Mesendoderm (in vitro differentiated cells): ENCODE data around the gene AKNA.

Source experiments
- DNase-seq: peaks from one replicate; pipeline ENCODE4 v3.0.0; 2013
- H2AK5ac ChIP-seq: 2 replicates; pipeline ENCODE4 v1.6.1; 2013; ENCODE audit warnings: low read length, inconsistent platforms
- H2BK120ac ChIP-seq: 2 replicates; pipeline ENCODE4 v1.6.1; 2013; ENCODE audit warnings: low read depth, mild to moderate bottlenecking, low read length, moderate library complexity, mixed read lengths
- H2BK15ac ChIP-seq: replicated peaks from 2 replicates; pipeline ENCODE4 v1.6.1; 2013; ENCODE audit warnings: low read depth, mild to moderate bottlenecking, moderate library complexity
- H2BK5ac ChIP-seq: 2 replicates; pipeline ENCODE4 v1.6.1; 2013; ENCODE audit warnings: low read length, inconsistent platforms
- H3K18ac ChIP-seq: 2 replicates; pipeline ENCODE4 v1.6.1; 2013; ENCODE audit warnings: mild to moderate bottlenecking, low read length, mixed read lengths
- H3K23ac ChIP-seq: one replicate; pipeline ENCODE4 v1.6.1; 2013; ENCODE audit warnings: low read length
- H3K27ac ChIP-seq: 2 replicates; pipeline ENCODE4 v1.5.1; 2013; ENCODE audit warnings: low read depth, mild to moderate bottlenecking, inconsistent platforms, low read length, moderate library complexity
- H3K27me3 ChIP-seq: 2 replicates; pipeline ENCODE4 v1.6.1; 2013; ENCODE audit warnings: low read length, control low read depth, mild to moderate bottlenecking, inconsistent platforms; ENCODE audit not compliant: insufficient read depth, poor library complexity
- H3K36me3 ChIP-seq: 2 replicates; pipeline ENCODE4 v1.6.1; 2013; ENCODE audit warnings: low read length, inconsistent platforms; ENCODE audit not compliant: control insufficient read depth, insufficient read depth
- H3K4ac ChIP-seq: one replicate; pipeline ENCODE4 v1.6.1; 2013; ENCODE audit warnings: low read depth, mild to moderate bottlenecking, low read length, moderate library complexity
- H3K4me1 ChIP-seq: 2 replicates; pipeline ENCODE4 v1.6.1; 2013; ENCODE audit warnings: low read depth, low read length, inconsistent platforms; ENCODE audit not compliant: control insufficient read depth
- H3K4me2 ChIP-seq: 2 replicates; pipeline ENCODE4 v1.6.1; 2013; ENCODE audit warnings: low read length
- H3K4me3 ChIP-seq: 2 replicates; pipeline ENCODE4 v1.5.1; 2013; ENCODE audit warnings: mild to moderate bottlenecking, low read length
- H3K56ac ChIP-seq: one replicate; pipeline ENCODE4 v1.6.1; 2013; ENCODE audit warnings: low read length
- H3K79me1 ChIP-seq: 2 replicates; pipeline ENCODE4 v1.6.1; 2013; ENCODE audit warnings: low read length, inconsistent platforms
- H3K79me2 ChIP-seq: 2 replicates; pipeline ENCODE4 v1.6.1; 2013; ENCODE audit warnings: mild to moderate bottlenecking, low read length; ENCODE audit not compliant: control insufficient read depth, insufficient read depth
- H3K9ac ChIP-seq: 2 replicates; pipeline ENCODE4 v1.6.1; 2013; ENCODE audit warnings: low read length, inconsistent platforms
- H4K5ac ChIP-seq: one replicate; pipeline ENCODE4 v1.6.1; 2013; ENCODE audit warnings: low read length
- H4K8ac ChIP-seq: one replicate; pipeline ENCODE4 v1.6.1; 2013; ENCODE audit warnings: low read depth, mild to moderate bottlenecking, control low read depth, low read length, moderate library complexity
- WGBS: extraction: QIAGEN DNeasy Blood & Tissue Kit; methylation state at CpG from one replicate; pipeline ENCODE4 v1.1.7; 2013; ENCODE audit warnings: low lambda C conversion rate, missing lambda C conversion rate; ENCODE audit not compliant: insufficient coverage; ENCODE audit errors: extremely low coverage; 5-methylcytosine and 5-hydroxymethylcytosine counted together

The AKNA gene

GRCh38 chr9:114313186-114313585 is 74.6 kb downstream of the AKNA start:
- no peak overlapping the region for H3K4me2 ChIP-seq
- no CpG with 5 or more reads among the region's 8 CpGs for WGBS
- no peak overlapping the region for H2AK5ac ChIP-seq

DNA sequence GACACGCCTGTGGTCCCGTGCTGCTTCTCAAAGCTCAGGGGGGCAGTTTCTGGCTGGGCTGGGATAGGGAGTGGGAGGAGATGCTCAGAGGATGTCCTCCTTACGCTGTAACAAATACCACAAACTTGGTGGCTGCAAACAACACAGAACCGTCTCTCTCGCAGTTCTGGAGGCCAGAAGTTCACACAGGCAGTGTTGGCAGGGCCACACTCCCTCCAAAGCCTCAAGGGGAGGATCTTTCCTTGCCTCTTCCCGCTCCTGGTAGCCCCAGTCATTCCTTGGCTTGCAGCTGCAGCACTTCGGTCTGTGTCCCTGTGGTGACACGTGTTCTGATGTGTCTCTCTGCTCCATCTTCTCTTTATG is 75.3 kb downstream of the AKNA start:
- no peak overlapping the region for H2AK5ac ChIP-seq
- H3K27me3 ChIP-seq: no peaks in the 10 kb centered on the region
- no peaks in the 10 kb centered on the region for H3K79me1 ChIP-seq
- H4K8ac ChIP-seq: no peak overlapping the region
- H3K4me1 ChIP-seq: no peaks in the 10 kb centered on the region
- H2BK120ac ChIP-seq: no peak overlapping the region
- no peak overlapping the region for H2BK15ac ChIP-seq
- H3K36me3 ChIP-seq: no peaks in the 10 kb centered on the region
- H2BK5ac ChIP-seq: no peak overlapping the region
- no peak overlapping the region for H3K23ac ChIP-seq
- no peaks in the 10 kb centered on the region for H3K79me2 ChIP-seq
- H3K4me3 ChIP-seq: no peak overlapping the region
- no peak overlapping the region for H3K18ac ChIP-seq
- WGBS: no CpG with 5 or more reads among the region's 8 CpGs
- H3K27ac ChIP-seq: no peak overlapping the region
- H3K4ac ChIP-seq: no peak overlapping the region
- H3K4me2 ChIP-seq: no peak overlapping the region
- DNase-seq: no peak
- H4K5ac ChIP-seq: no peak overlapping the region
- H3K9ac ChIP-seq: no peak overlapping the region
- no peak overlapping the region for H3K56ac ChIP-seq

More at GRCh38 chr9:114313186-114313585, 74.6 kb downstream of the AKNA start:
- Histone ChIP-seq H3K79me1 (no peaks in the 10 kb centered on the region), H3K9ac (no peak overlapping the region), H3K4ac (no peak overlapping the region), H3K79me2 (no peaks in the 10 kb centered on the region), H3K4me1 (no peaks in the 10 kb centered on the region), H3K4me3 (no peak overlapping the region), H4K5ac (no peak overlapping the region), H2BK120ac (no peak overlapping the region), H4K8ac (no peak overlapping the region), H3K27me3 (no peaks in the 10 kb centered on the region), H3K23ac (no peak overlapping the region), H3K36me3 (no peaks in the 10 kb centered on the region), H3K27ac (no peak overlapping the region), H3K56ac (no peak overlapping the region), H3K18ac (no peak overlapping the region), H2BK5ac (no peak overlapping the region), H2BK15ac (no peak overlapping the region)
- DNase-seq: no peak

GRCh38 chr9:114311571-114312512 is 75.9 kb downstream of the AKNA start:
- H3K4ac ChIP-seq: no peak overlapping the region
- H2BK5ac ChIP-seq: no peak overlapping the region
- no peaks in the 10 kb centered on the region for H3K79me1 ChIP-seq
- no peak for DNase-seq
- H2BK15ac ChIP-seq: no peak overlapping the region
- no peak overlapping the region for H3K23ac ChIP-seq
- H3K27me3 ChIP-seq: no peaks in the 10 kb centered on the region
- no CpG with 5 or more reads among the region's 28 CpGs for WGBS
- no peak overlapping the region for H3K18ac ChIP-seq
- no peak overlapping the region for H2BK120ac ChIP-seq
- H3K9ac ChIP-seq: no peak overlapping the region
- no peak overlapping the region for H2AK5ac ChIP-seq
- no peaks in the 10 kb centered on the region for H3K4me1 ChIP-seq
- no peak overlapping the region for H3K4me2 ChIP-seq
- H3K36me3 ChIP-seq: no peaks in the 10 kb centered on the region
- no peaks in the 10 kb centered on the region for H3K79me2 ChIP-seq
- H3K27ac ChIP-seq: no peak overlapping the region
- no peak overlapping the region for H4K5ac ChIP-seq
- H4K8ac ChIP-seq: no peak overlapping the region
- no peak overlapping the region for H3K4me3 ChIP-seq
- H3K56ac ChIP-seq: no peak overlapping the region

DNA sequence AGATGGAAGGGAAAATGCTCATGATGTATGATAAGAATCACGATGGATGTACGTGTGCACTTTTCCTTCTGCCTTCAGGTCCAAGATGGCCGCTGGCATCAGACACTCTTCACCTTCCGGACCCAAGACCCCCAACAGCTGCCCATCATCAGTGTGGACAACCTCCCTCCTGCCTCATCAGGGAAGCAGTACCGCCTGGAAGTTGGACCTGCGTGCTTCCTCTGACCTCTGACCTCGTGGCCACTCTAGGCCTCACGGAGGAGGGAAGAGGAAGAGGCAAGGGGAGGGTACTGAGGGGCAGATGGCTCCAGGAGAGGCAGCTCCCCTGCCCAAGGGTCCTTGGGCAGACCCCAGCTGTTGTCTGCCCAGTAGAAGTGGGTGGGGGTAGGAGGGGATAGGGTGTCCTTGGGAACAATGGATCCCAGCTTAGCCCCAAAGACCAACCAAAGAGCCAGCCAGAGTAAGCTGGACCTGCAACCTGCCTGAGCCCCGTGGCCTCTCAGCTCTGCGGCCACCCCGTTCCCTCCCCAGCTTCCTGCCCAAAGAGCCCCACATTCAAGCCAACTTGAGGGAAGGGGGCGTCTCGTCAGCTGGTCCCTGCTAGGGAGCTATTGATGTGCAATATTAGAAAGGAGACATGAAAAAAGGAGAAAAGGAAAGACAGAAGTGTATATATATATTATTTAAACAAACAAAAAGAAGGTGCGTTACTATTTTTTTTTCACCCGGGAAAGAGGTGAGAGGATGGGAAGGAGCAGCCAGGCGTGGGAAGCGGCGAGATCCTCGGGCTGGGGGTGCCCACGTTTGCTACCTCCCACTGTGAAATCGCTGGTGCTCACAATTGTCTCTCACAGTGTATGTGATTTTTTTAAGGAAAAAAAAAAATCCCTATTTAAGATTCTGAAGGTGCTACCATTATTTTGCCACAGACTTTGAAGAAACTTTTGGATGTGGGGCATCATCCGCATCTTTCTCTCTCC is 77.0 kb downstream of the AKNA start:
- Histone ChIP-seq H3K79me1 (no peaks in the 10 kb centered on the region), H2BK15ac (no peak overlapping the region), H3K36me3 (no peaks in the 10 kb centered on the region), H3K56ac (no peak overlapping the region), H3K79me2 (no peaks in the 10 kb centered on the region), H3K4me2 (no peak overlapping the region), H3K23ac (no peak overlapping the region), H3K4ac (no peak overlapping the region), H3K4me3 (no peak overlapping the region), H2BK5ac (no peak overlapping the region), H2BK120ac (no peak overlapping the region), H3K9ac (no peak overlapping the region), H3K27me3 (no peaks in the 10 kb centered on the region), H3K4me1 (no peaks in the 10 kb centered on the region), H4K8ac (no peak overlapping the region), H3K27ac (no peak overlapping the region), H3K18ac (no peak overlapping the region), H4K5ac (no peak overlapping the region), H2AK5ac (no peak overlapping the region)
- WGBS: no CpG with 5 or more reads among the region's 22 CpGs
- no peak for DNase-seq

GRCh38 chr9:114309096-114309495 is 78.7 kb downstream of the AKNA start:
- no peak overlapping the region for H3K23ac ChIP-seq
- no peaks in the 10 kb centered on the region for H3K36me3 ChIP-seq
- no peak overlapping the region for H4K8ac ChIP-seq
- no peak overlapping the region for H3K4ac ChIP-seq
- no peaks in the 10 kb centered on the region for H3K4me1 ChIP-seq
- H3K27me3 ChIP-seq: no peaks in the 10 kb centered on the region
- H4K5ac ChIP-seq: no peak overlapping the region
- H3K79me2 ChIP-seq: no peaks in the 10 kb centered on the region
- DNase-seq: no peak
- WGBS: no CpG with 5 or more reads among the region's 13 CpGs
- no peak overlapping the region for H3K27ac ChIP-seq
- H2BK5ac ChIP-seq: no peak overlapping the region
- no peak overlapping the region for H2BK15ac ChIP-seq
- H3K56ac ChIP-seq: no peak overlapping the region
- H3K79me1 ChIP-seq: no peaks in the 10 kb centered on the region
- H3K18ac ChIP-seq: no peak overlapping the region
- no peak overlapping the region for H3K4me3 ChIP-seq
- H2BK120ac ChIP-seq: no peak overlapping the region
- no peak overlapping the region for H2AK5ac ChIP-seq
- H3K4me2 ChIP-seq: no peak overlapping the region
- no peak overlapping the region for H3K9ac ChIP-seq
